HG03439 (cell line): ENCODE results near the gene LRRC26.

Source experiments
- ATAC-seq: cut with Tn5 transposase; IDR thresholded peaks from one replicate; pipeline ENCODE4 v1.9.1; 2021; ENCODE audit warnings: mild to moderate bottlenecking, moderate library complexity; ENCODE audit not compliant: unreplicated experiment

LRRC26 gene, protein sequence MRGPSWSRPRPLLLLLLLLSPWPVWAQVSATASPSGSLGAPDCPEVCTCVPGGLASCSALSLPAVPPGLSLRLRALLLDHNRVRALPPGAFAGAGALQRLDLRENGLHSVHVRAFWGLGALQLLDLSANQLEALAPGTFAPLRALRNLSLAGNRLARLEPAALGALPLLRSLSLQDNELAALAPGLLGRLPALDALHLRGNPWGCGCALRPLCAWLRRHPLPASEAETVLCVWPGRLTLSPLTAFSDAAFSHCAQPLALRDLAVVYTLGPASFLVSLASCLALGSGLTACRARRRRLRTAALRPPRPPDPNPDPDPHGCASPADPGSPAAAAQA

GRCh38 chr9:137169896-137170358, at the start of gene LRRC26:
LRRC26 (minus strand) TSS chr9:137170051; CDS start chr9:137169943, 108 bp downstream.
- ATAC-seq: no peak

GRCh38 chr9:137218754-137219271, 49.0 kb upstream of the LRRC26 start:
- no peak for ATAC-seq

DNA sequence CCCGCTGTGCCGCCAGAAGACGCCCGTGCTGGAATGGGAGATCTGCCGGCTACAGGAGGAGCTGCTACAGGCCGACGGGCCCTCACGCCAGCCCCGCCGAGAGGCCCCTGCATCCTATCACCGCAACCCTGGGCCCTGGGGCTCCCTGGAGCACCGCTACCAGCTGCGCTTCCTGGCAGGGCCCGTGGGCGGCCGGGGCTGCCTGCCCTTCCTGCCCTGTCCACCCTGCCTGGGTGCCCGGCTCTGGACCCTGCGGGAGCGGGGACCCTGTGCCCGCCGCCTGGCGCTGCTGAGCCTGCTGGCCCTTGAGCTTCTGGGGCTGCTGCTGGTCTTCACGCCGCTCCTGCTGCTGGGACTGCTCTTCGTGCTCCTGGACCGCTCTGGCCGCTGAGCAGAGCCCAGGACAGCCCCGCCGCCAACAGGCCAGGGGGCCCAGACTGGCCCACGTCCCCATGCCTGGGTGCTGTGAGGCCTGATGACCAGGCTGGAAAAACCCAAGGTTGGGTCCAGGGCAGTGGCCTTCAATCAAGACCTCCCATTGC, 48.4 kb upstream of the LRRC26 start:
- ATAC-seq: no peak

DNA sequence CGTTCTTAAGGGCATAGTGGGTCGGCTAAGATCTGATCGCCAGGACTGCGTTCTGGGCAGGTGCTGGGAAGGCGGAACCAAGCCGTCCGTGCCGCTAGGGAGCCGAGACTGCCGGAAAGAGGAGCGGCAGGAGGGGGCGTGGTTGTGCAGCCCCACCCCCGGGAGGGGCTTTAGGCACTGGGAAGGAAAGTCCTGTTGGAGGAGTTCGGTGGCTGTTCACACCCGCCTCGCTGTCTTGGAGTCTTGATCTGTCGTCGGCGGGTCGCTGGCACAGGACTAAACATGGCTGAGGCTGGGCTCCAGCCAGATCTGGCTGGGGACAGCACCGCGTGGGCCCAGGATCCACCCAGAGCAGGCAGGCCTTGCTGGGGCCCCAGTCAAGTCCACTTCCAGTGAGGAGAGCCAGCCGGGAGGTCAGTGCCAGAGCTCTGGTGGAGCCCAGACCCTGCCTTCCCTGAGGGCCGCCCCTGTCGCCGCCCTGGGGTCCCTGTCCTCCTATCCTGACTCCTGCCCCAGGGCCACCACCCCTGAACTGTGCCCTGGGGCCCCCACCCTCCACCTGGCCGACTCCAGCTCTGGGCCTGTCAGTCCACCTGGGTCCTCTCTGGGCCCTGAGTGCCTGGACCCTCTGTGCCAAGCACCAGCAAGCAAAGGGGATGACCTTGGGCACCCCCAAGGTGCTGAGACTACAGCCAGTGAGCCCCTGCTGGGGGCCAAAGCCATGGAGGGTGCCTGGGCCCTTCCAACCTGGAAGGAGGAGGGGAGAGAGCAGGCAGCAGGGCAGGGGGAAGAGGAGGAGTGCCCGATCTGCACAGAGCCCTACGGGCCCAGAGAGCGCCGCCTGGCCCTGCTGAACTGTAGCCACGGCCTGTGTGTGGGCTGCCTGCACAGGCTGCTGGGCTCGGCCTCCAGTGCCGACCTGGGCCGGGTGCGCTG, 47.7 kb upstream of the LRRC26 start:
- ATAC-seq: no peak

GRCh38 chr9:137216188-137216965, 46.5 kb upstream of the LRRC26 start:
- no peak for ATAC-seq

DNA sequence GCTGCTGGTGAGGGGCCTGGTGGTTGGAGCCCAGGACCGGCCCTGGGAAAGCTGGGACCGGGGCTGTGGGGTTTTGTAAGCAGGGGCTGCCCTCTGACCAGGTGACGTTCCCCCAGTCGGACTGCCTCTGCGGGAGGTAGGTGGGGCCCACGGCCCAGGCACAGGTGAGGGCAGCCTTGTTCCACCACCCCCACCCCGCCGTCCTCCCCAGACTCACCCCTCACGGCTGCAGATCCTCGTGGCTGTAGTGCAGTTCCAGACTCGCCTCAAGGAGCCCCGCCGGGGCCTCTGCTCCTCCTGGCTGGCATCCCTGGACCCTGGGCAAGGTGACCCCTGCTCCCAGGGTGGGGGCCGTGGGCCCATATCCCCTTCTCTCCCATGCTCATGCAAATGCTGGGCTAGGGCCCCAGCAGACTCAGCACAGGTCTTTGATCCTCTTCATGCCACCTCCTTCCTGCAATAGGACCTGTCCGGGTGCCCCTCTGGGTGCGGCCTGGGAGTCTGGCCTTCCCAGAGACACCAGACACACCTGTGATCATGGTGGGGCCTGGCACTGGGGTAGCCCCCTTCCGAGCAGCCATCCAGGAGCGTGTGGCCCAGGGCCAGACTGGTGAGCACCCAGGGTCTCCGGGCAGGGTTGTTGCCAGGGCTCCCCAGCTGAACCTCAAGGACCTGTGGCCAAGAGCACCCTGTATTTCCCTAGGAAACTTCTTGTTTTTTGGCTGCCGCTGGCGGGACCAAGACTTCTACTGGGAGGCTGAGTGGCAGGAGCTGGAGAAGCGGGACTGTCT, 45.5 kb upstream of the LRRC26 start:
- no peak for ATAC-seq

- ATAC-seq: no peak
These were observed 44.8 kb upstream of the LRRC26 start for GRCh38 chr9:137214620-137215019.

DNA sequence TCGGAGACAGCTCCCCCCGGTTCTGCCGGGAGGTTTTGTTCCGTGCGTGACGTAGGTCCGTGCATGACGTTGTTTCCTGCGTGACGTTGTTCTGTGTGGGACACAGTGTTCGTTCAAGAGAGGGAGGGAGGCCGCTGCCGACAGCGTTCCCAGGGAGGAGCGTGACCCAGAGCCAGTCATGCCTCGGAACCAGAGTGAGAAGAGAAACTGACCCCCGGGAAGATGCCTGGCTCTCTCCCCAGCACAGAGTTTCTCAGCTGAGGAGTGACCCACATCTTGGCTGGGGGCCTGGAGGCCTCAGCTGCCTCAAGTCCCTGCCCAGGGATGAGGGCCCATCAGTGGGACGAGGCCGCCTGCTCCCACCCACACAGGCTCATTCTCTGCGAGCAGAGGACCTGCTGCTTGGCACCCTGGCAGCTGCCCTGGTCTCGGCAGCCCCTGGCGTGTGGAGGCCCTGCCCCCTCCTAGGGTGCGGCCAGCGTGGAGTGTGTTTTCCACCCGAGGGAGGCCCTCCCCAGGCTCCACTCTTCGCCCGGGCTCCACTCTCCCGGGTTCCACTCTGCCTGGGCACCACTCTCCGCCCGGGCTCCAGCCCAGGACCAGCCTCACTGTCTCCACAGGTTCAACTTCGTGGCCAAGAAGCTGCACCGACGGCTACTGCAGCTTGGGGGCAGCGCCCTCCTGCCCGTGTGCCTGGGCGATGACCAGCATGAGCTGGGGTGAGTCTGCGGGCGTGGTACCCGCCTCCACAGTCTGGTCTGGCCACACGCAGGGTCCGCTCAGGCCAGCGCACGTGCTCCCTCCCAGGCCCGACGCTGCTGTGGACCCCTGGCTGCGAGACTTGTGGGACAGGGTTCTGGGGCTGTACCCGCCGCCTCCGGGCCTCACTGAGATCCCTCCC, 43.6 kb upstream of the LRRC26 start:
- ATAC-seq: no peak

DNA sequence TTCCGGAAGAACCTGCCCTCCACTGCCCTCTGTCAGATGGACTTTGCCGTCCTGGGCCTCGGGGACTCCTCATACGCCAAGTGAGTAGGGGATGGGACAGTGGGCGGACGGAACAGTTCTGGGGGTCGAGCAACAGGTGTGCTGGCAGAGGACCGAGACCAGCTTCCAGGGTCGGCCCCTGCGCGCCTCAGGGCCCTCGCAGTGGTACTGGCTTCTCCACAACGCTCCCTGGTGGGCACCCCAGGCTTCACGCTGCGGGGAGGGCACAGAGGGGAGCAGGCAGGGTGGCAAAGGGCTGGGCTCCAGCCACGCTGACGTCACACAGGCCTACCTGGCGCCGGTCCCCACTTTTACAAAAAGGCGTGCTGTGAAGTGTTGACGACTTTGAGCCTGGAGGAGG, 42.7 kb upstream of the LRRC26 start:
- no peak for ATAC-seq

DNA sequence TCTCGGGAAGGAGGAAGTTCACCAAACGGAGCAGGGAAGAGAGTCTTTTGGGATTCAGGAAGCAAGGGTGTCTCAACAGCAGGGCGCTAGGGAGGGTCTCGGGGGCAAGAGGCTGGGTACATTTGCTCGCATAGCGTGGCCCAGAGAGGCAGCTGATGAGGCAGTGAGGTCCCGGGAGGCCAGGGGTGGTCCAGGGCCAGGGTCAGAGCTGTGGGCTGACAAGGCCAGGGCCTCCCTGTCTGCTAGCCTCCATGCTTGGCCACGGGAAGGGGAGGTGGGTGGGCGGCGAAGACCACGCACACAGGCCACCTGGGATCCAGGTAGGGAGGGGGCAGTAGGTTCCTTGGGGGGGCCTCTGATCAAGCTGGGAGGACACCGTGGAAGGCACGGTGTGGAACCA, 41.7 kb upstream of the LRRC26 start:
- ATAC-seq: no peak

DNA sequence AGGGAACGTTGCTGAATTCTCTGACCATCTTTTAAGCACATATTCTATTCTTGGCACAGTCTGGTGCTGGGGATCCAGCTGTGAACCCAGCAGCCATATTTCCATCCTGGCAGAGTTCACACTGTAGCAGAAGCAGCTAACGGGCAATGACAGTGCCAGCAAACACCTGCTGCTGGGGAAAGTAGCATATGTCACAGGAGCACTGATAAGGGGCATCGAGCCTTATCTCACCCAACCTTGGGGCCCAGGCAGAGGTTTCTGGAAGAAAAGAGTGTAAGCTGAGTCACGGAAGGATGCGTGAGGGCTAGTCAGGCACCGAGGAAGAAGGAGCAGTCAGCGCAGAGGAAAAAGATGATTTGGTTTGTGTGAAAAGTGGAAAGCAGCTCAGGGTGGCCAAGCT, 36.8 kb upstream of the LRRC26 start:
- no peak for ATAC-seq

DNA sequence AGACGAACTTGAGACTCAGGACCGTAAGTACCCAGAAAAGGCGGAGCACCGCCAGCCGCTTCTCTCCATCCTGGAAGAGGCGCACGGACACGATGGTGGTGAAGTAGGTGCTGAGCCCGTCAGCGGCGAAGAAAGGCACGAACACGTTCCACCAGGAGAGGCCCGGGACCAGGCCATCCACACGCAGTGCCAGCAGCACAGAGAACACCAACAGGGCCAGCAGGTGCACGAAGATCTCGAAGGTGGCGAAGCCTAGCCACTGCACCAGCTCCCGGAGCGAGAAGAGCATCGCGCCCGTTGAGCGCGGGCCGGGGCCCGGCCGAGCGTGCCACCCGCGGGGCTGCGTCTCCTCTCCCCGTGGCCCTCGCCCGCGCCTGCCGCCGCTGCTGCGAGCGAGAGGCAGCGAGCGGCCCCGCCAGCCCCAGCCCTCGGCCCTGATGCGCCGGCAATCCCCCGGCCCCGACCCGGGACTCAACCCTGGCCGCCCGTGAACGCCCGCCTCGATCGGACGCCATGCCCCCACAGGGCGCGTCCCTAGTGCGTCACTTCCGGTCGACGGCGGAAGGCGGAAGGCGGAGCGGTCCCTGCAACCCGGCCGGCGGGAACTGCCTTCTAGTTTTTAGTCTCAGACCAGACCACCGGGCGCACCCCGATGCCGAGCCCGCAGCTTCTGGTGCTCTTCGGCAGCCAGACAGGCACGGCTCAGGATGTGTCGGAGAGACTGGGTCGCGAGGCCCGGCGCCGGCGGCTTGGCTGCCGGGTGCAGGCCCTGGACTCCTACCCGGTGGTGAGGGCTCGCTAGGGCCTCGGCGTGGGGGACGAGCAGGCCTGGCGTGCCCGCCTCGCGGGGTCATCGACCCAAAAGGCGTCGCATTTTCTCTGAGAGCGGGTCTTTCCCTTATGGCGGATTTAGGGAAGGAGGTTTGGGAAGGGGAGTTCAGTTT, 35.5 kb upstream of the LRRC26 start, which contains the start of the genes NDOR1 and TMEM203:
Gene NDOR1 (plus strand): TSS at position 575 of the 944 bp plus-strand sequence. CDS start 78 bp downstream, at position 653.
Gene TMEM203 (minus strand): TSS at position 523 of the 944 bp plus-strand sequence. CDS start 234 bp downstream, at position 289.
- peak; percentile 43 for ATAC-seq

DNA sequence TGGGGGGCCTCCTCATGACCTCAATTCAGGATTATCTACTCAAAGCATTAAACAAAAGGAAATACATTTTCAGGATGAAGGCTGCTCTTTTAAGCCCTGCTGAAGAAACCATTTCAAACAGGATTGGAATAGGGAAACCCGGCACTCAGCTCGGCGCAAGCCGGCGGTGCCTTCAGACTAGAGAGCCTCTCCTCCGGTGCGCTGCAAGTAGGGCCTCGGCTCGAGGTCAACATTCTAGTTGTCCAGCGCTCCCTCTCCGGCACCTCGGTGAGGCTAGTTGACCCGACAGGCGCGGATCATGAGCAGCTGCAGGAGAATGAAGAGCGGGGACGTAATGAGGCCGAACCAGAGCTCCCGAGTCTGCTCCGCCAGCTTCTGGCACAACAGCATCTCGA, 34.9 kb upstream of the LRRC26 start:
- no peak for ATAC-seq

GRCh38 chr9:137202966-137203365, 33.1 kb upstream of the LRRC26 start:
- no peak for ATAC-seq

DNA sequence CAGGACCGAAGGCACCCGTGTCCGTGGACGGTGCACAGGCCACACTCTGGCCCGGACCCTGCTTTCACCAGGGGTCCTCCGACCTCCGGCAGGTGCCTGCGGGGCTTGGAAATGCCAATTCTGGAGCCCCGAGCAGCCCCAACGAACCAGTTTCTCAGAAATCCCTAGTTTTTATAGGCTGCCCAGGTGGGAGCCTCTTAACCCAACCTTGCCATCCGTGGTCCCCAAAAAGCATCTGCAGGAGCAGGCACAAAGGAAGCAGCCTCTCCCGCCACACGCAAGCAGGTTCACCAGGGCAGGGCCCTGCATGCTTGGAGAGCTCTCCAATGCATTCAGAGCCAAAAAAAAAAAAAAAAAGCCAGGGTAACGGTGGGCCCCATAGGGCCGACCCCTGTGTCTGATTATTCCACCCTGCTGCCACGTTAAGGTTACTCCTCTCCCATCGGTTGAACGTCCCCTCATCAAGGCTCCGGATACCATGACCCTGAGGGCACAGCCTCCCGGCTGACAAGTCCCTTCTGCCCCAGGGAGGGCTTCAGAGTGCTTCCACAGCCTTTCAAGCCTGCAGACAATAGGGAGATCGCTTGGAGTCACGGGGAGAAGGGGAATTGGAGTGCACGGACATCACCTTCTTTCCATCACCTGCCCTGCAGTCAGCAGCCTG, 31.5 kb upstream of the LRRC26 start:
- ATAC-seq: no peak

DNA sequence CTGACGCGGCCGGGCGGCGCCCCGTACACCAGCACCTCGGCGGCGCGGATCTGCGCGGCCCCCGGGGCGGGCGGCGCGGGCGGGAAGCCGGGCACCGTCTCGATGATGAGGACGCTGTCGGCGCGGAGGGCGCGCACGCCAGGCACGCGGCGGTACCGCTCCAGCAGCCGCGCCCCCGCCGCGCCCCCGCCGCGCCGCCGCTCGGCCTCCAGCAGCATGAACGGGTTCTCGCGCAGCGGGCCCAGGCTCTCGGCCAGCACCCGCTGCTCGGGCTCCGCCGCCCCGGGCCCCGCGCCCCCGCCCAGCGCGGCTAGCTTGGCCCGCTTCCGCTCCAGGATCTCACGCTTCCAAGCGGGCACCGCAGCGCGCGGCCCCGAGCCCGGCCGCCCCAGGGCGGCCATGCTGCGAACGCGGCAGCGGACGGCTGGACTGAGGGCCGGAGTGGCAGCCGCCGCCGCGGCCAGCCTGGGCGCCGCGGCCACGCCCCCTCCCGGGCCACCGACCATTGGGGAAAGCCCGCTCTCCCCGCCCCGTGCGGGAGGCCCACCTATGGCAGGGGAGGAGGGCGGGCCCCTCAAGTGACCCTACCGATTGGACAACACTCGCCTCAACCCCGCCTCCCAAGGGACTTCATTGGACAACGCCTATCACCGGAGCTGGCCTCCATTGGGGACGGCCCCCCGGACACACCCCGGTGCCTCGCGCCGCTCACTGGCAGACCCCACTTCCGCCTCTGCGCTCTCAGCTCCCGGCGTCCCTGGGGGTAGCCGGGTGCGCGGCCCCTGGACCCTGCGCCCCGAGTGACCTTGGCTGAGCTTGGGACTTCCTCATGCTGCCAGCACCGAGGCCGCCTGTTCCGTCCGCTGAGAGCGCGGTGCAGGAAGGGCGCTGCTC, 30.7 kb upstream of the LRRC26 start, which contains the start of gene TPRN:
Gene TPRN (minus strand): TSS at position 431 of the 894 bp plus-strand sequence. CDS start 30 bp downstream, at position 401.
- ATAC-seq: peak; percentile 85
